Activated T-cell treated with anti-CD3 and anti-CD28 coated beads for 24 hours (primary cell): ENCODE results near the gene PIGM.
"Not testable (repeated sequence)": the region's sequence is repeated elsewhere in the genome, so short reads cannot be mapped to it uniquely, and the experiment has no call there.

Source experiments
- DNase-seq: peaks from one replicate; pipeline ENCODE4 v3.0.0-alpha.2; 2020; ENCODE audit warnings: low read depth

The PIGM gene

DNA sequence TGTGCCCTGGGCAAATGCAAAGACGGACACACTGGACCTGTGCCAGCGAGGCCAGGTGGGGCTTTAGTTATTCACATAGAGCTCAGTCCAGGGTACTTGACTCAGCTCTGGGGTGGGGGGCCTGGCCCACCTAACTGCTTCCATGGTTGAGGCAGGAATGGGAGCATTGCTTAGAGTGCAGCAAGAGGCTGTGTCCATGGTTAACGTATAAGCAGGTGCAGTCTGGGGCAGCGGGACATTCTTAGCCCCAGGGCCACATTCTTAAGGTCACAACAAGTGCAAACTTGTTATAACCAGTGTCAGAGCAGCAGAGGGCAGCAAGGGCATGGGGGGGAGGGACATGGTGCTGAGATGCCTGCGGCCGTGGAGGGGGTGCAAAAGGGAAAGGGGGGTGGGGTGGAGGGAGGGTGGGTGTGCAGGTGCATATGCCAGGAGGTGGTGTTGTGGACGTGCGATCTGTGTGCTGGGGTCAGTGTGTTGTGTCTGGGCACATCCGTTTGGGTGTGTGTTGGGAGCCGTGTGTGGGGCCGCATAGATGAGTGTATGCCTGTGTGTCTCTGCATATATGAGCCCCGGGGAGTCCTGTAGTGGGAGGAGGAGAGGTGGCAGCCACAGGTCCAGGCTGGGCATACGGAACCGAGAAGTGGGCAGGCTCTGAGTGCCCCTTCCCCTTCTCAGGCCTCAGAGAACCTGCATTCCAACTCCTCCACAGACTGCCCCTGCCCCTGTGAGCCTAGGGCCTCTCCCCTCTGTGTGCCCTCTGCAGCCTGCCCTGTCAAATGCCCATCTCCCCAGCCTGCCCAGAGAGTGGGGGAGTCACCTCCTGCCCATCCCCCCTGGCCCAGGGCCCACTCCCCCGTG, 29.8 kb upstream of the PIGM start:
- no peak for DNase-seq

DNA sequence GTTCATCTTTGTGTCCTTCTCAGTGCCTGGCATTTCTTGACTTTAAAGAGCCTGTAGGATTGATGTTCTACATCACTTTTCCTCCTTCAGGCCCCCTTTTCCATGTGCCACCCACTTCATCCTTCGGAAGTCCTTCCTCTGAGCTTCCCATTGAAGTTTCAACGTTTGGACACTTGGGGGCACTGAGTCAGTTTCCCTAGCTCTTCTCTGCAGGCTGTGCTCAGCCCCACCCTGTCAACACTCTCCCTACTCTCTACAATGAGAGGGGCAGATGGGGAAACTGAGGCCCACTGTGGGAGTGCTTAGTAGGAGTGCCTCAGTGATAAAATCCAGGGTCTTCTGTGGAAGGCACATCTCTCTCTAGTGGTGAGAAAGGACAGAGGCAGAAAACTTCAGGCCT, 26.3 kb upstream of the PIGM start:
- no peak for DNase-seq

DNA sequence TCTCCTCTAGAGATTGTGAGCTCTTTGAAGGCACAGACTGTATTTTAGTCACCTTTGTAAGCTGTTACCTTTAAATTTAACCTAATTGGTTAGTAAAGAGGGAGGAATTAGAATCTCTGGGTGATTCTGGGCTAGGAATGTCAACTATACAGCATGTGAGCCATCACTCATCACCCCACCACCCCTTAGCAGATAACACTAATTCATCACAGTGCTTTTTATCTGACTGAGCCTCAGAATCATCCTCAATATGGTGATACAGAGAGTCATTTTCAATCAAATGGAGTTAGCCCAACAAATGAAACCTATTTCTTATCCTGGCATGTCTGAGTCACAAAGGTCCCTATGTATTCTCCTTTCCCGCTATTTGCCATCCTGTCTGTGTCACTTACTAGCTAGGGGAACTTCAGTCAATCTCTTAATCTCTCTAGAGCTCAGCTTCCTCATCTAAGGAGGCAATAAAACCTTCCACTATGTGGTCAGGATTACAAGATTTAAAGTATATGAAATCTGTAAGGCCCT, 24.9 kb upstream of the PIGM start:
- DNase-seq = no peak

DNA sequence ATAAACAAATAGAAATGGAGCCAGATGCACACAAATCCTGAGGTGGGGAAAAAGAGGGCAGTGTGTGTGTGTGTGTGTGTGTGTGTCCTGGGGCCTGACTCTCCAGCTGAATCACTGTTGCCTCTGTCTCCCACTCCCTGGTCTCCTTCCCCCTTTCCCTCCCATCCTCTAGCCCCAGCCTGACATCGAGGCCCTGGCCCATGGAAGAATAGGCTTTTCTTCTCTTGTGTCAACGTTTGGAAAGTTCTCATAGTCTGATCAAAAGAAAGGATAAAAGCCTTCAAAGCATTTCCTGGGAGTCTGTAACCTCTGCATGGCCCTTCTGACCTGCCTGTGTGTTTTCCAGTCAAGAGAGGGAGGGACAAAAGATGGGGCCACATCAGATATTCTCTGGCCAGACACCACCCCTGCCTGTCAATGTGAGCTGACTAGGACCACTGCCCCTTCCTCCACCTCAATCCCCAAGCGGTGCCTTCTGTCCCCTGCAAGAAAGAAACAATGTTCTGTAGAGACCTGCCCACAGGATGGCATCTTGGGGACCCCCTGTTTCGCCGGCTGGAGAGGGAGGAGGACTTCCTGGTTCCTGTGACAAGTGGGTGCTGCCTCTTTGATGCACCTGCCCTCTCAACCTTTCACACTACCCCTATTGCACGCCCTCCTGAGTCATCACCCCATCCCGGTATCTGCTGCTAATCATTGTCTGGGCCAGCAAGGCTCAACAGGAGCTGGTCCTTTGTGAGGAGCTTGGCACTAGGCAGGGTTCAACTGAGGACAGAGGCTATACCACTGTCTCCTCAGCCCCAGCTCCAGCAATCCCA, 22.0 kb upstream of the PIGM start:
- no peak for DNase-seq

DNA sequence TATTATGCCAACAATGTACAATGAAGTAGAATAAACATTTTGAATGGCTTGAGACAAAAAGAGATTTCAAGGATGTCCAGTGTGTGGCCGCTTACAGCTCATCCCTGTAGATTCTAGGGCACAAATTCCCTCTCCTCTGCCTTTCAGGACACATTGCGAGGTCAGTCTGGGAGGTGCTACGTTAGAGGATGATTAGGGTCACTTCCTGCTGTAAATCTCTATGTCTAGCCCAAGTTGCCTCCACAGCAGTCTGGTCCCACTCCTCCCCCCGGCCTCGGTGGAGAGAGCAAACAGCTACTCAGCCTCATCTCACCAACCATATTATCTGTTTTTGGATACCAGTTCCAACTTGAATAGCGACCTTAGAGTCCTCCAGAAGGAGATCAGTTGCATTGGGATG, 21.1 kb upstream of the PIGM start:
- no peak for DNase-seq

DNA sequence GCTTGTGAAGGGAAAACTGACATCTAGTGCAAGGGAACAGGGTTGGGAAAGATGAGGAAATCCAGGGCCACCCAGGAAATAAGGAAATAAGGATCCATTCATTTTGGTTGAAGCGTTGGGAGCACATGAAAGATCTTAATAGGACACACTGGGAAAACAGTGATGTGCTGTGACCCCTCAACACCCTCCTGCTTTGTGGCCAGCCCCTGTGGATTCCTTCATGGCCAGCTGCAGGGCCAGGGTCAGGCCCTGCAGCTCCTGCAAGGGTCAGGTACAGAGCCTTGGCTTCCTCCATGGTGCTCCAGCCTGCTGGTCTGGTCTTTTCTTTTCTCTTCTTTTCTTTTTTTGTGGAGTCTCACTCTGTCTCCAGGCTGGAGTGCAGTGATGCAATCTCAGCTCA, 18.8 kb upstream of the PIGM start:
- no peak for DNase-seq

DNA sequence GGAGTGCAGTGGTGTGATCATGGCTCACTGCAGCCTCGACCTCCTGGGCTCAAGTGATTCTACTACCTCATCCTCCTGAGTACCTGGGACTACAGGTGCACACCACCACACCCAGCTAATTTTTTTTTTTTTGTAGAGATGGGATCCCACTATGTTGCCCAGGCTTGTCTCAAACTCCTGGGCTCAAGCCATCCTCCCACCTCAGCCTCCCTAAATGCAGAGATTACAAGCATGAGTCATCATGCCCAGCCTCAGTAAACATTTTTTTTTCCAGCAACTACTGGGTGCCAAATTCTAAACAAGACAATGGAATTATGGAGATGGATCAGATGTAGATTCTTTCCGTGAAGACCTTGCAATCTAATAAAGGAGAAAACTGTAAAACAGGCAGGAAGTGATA, 18.4 kb upstream of the PIGM start:
- DNase-seq = not testable (repeated sequence)

DNA sequence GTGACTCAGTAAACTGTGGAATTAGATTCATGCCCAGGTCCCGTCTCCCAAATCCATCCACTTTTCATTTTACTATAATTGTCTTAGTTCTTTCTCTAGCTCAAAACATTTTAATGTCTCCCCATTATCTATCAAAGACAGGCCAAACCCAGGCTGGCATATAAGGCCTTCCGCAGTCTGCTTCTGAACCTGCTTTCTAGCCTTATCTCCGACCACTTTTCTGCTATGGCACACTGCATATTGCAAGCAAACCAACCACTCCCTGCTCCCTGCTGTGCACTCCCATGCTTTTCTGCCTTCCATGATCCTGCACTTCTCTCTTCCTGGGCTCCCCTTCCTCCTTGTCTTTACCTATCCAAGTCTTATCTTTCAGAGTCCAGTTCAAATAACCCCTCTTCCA, 17.3 kb upstream of the PIGM start:
- no peak for DNase-seq

DNA sequence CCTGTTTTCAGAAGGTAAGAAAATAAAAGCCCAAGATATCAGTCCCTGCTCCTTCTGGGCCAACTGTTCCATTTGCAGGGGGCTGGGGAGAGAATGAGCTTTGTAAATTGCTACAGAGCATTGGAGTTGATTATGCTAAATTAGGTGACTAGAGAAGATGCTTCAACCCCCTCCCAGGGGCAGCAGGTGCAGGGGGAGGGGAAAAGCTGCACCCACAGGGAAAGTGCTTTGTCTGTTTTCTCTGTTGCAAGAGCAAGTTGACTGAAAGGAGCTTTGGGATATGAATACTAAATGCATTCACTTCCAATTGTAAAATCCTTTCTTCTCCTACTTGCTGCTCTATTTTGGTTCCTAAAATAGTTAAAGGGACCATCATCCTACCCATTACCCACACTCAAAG, 16.5 kb upstream of the PIGM start:
- DNase-seq = no peak

DNA sequence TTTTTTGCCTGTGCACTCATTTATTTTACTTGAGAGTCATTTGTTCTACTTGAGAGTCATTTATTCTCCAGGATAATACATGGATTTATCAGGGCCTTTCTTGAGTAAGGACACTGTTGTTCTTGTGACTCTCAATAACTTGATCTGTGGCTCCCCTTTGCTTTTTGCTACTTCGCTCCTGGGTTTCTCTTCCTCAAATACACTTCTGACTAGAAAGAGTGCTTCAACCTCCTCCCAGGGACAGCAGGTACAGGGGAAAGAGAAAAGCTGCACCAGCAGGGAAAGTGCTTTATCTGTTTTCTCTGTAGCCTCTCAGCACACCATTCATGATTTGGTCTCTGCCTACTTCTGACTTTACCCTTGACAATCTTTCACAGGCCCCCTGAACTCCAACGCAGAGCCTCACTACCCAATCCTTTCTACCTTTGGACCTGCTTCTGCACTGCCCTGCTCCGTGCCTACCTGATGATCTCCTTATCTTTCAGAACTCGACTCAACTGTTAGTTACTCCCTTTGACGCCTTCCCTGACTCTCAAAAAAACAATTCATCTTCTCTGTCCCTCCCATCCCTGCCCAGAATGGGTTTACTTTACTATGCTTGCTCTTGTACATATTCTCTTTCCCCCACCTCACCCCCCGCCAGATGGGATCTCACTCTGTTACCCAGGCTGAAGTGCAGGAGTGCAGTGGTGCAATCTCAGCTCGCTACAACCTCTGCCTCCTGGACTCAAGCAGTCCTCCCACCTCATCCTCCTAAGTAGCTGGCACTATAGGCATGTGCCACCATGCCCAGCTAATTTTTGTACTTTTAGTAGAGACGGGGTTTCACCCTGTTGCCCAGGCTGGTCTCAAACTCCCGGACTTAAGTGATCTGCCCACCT, 15.6 kb upstream of the PIGM start:
- DNase-seq = no peak

DNA sequence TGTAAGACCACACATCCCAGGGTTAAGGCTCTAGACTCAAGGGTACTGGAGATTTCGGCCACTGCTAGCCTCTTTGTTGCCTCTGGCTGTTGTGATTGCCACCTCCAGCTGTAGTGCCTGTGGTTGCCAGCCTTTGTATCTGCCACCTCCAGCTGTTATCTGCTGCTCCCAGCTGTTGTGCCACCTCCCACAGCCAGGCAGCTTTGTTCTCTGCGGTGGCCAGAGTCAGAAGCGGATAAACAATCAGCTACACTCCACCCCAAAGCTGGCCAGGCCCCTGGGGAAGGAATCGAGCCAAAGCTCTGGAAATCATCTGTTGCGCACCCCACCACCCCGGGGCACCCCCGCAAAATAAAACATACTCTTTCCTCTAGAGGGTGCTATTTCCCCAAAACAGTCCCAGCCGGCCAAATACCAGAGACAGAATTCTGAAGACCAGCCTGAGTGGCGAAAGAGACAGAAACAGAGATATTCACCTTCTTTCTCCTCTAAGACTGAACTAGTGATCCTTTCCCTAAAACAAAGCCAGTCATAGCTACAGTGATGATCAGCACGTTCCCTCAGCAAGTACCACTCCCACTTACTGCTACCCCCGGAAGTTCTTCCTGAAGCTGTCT, 14.8 kb upstream of the PIGM start:
- no peak for DNase-seq

DNA sequence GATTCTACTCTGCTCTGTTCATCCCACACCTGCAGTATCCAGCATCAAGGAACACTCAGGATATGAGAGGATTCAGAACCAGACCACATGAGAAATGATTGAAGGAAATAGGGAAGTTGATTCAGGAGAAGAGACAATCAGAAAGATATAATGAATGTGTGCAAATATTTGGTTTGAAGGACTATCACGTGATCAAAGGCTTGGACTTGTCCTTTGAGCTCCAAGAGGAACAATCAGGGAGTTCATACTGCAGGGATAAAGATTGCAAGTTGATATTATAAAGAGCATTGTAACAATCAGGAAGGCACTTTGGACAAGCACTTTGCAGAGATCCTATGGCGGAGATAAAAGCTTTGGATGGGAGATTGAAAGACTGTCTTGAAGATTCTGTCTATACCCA, 13.9 kb upstream of the PIGM start:
- no peak for DNase-seq

DNA sequence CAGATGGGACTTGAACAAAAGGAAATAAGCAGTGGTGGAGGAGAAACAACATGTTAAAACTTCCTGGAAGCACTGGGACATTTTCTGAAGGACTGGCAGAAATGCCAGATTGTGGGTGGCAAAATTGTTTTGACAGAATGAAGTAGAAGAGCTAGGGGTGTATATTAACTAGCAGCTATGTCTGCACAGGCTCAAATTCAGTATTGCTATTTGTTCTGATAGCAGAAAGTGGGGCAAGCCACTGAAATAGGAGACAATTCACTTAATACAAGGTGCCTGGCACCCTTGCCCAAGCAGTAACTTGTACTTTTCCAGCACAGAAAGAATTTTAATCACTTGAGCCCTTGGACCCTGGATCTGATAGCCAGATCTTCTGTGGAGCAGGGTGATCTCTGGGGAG, 11.8 kb upstream of the PIGM start:
- no peak for DNase-seq

DNA sequence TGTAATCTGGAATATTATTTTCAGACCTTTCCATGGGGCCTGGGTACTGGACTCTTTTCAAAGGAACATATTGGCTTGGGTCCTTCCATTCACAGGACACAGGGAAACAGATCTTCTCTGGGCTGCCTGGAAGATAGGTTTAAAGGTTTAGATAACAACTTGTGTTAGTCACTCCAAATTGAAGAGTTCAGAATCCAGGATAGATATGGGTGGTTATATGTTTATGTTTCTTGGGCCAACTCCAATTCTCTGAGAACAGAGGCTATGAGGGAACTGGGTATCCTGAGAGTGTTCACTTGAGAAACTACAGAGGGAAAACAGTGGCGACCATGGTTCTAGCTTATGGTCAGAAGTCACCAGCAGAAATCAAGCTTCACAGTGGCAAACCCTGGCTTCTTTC, 8.7 kb upstream of the PIGM start:
- DNase-seq = no peak

DNA sequence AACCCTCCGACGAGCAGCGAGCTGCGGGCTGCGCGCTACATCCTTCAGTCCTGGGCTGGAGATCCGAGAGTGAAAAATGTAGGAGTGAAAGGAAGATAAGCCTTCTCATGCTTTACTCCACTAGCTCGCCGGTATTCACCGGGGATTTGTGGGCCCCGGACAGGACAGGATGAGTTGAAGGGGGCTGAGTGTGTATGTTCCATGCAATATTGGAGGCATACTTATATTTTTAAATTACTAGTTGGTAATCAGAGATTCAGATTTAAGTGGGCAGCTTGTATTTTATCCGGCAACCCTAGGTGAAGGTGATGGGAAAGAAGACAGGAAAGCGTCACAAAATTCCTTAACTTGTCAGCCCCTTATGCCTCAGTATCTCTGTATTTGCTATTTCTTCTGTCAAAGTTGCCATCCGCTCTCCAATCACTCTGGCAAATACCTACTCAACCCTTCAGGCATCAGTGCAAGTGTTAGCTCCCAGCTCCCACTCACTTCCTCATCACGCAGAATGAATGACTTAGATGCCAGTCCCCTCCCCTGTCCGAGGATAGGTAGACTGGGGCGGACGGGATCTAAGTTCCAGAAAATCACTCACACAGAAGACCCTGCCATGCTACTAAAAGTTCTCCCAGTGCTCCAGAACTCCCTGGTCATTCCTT, 503 bp upstream of the PIGM start:
- no peak for DNase-seq

DNA sequence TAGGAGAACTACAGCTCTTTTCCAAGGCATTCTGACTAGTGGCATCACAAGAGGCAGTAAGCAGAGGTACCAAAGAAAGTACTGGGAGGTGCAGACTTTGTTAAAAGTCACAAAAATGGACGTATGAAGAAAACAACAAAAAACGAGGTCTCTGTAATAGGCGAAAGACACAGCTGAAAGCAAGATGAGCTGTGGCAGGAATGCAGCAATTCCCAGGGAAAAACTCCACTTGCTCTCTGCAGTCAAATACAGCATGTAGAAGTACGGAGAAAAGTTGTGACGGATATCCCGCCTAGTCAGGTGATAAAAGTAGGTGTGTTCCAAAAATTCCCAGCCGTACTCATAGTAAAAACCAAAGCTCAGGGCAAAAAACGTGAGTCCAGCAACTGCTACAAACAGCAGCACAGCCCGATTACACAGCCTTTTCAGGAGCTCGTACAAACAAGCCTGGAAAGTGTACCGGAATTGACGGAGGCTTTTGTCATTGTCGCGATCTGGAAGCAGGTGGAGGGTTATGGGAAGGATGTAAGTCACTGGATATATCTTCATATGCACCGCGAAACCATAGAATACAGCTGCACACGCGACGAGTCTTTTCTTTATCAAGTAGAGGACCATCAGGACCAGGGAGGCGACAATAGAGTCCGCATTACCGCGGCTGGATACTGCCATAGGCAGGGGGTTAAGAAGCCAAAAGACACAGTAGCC, 979 bp downstream of the PIGM start:
- no peak for DNase-seq

DNA sequence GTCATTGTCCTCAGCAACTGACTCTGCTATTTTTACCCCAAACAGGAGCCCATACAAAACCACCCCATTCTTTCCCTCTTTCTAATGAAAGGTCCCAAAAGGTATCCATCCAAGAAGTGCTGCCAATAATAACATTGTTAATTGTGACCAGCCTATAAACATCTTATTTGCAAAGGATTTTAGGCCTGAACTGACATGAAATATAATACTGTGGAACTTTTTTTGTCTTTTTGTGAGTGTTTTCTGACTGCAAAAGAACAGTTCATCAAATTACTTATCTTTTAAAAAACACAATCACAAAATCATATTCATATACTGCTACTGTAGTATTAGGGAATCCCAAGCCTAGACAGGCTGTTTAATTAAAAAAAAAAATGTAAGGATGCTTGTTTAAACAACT, 3.4 kb downstream of the PIGM start:
- DNase-seq = no peak

DNA sequence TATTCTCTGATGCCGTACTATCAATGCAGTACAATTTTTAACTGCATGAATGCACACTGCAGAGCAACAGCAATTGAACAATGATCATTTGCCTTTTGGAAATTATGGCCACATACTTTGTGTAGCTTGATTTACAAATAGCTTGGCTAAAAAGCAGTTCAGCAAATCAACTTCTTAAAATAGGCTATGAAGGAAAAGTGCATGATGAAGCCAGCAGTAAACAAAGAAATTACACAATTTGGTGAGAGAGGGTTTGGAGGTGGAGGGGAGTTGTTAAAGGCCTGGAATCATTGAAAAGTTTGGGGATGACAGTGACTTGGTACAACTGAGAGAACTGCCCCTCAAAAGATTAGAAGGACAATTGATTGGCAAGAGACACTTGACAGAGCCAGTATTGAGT, 6.5 kb downstream of the PIGM start:
- no peak for DNase-seq

DNA sequence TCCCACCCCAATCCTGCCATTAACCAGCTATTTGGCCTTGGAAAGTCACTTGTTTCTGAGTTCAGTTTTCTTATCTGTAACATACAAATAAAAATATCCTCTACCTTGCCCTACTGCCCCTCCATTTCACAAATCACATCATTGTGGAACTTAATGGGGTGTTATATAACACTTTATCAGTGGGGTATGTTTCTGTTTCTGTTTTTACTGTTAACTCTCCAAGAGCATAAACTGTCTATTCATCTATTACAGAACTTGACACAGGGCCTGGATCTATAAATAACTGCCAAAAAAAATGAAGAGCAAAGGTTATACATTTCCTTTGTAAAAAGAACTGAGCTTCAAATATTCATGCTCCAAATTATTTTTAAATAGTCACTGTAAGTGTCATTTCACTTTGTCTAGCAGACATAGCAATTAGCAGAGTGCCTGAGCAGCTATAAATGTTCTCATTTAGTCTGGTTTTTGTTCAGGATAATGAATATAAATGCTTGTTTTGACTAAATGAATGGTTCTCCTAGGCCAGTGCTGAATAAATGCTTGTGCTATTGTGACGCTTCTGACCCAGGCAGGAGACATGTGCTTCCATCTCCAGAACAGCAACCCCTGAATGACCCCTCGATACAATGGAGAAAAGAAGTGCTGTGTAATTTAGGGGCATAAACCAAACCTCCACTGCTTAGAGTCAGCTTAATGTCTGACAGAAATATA, 7.4 kb downstream of the PIGM start:
- no peak for DNase-seq
